Measurements from ENCODE around the gene FOS. TPM values are rescaled to one million over a fixed set of nuclear protein-coding genes. Genes with fewer than 3 reads are reported as not detected.

Gene FOS
- total RNA-seq, 2 experiments from 2014 or later, result 81.8 to 84.6 TPM

DNA sequence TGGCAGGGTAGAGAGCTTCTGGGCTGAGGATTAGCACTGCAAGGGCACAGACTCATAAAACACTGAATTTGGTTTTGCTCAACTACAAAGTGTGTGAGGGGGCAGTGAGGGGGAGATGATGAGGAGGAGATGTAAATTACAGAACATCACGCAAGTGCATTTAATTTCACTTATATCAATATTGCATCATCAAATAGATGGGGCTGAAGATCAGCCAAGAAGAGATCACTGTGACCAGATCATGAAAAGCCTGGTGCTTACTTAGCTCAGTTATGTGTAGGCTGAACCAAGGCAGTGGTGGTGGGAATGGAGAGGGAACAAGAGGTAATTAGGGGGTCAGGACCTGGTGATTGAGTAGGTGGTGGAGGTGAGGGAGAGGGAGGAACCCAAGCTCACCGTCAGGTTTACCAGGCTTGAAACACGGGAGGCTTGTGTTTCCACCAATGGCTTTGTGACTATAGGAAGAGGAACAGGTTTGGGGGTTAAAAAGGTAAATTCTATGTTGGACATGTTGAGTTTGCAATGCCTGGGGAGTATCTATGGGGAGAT is 11.3 kb downstream of the FOS start:
- peaks cover 10% of the 10 kb centered on the region for H3K4me1 Mint-ChIP-seq (ENCODE audit: low read depth)
- H3K27me3 Mint-ChIP-seq, result peaks cover 13% of the 10 kb centered on the region
- no peak for ATAC-seq
- no peaks in the 10 kb centered on the region for H3K36me3 Mint-ChIP-seq (ENCODE audit: low read depth)
- CTCF ChIA-PET, result interaction anchor here (0.9 to 2.7 kb wide), 8 partner anchors 9 to 172 kb away, joined by 3 to 13 read pairs (median 3); no protein-coding TSS in a partner anchor
- DNase-seq, result no peak
- TF ChIP-seq, protein P1, sequence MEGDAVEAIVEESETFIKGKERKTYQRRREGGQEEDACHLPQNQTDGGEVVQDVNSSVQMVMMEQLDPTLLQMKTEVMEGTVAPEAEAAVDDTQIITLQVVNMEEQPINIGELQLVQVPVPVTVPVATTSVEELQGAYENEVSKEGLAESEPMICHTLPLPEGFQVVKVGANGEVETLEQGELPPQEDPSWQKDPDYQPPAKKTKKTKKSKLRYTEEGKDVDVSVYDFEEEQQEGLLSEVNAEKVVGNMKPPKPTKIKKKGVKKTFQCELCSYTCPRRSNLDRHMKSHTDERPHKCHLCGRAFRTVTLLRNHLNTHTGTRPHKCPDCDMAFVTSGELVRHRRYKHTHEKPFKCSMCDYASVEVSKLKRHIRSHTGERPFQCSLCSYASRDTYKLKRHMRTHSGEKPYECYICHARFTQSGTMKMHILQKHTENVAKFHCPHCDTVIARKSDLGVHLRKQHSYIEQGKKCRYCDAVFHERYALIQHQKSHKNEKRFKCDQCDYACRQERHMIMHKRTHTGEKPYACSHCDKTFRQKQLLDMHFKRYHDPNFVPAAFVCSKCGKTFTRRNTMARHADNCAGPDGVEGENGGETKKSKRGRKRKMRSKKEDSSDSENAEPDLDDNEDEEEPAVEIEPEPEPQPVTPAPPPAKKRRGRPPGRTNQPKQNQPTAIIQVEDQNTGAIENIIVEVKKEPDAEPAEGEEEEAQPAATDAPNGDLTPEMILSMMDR (IDR thresholded peaks at IDR 0.05), result no peak
- POLR2A ChIA-PET, result interaction anchor here (1.5 to 2.9 kb wide), 3 partner anchors 9 to 41 kb away, joined by 4 to 11 read pairs (median 6); partner anchors contain the start of gene FOS
- no peak overlapping the region for H3K27ac Mint-ChIP-seq
- no peak overlapping the region for H3K4me3 Mint-ChIP-seq
- intact Hi-C loops (cut with micrococcal nuclease), result no loop called here
- no peaks in the 10 kb centered on the region for H3K9me3 Mint-ChIP-seq

DNA sequence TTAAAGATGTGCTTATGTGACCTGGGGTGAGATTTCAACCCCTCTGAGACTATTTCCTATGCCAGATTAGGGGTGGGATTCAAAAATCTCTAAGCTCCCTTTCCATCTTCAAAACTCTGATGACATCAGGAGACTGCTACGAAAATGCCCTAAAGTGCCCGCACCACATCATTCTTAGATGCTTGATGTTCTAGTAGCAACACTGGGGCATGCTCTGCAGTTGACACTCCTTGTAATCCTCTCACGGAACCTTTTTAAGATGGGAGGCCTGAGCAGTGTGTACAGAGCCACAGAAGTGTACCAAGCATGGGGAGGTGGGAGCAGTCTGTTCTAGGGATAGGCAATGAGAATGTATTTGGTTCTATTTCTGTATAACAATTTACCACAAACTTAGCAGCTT is 12.2 kb downstream of the FOS start:
- no peaks in the 10 kb centered on the region for H3K36me3 Mint-ChIP-seq (ENCODE audit: low read depth)
- intact Hi-C loops (cut with micrococcal nuclease), result no loop called here
- DNase-seq, result no peak
- TF ChIP-seq, protein P1 (IDR thresholded peaks at IDR 0.05), result no peak
- CTCF ChIA-PET, result interaction anchor here (0.9 to 2.7 kb wide), 7 partner anchors 9 to 173 kb away, joined by 3 to 13 read pairs (median 3); no protein-coding TSS in a partner anchor
- H3K4me3 Mint-ChIP-seq, result no peak overlapping the region
- no peak overlapping the region for H3K27ac Mint-ChIP-seq
- ATAC-seq, result no peak
- POLR2A ChIA-PET, result interaction anchor here (0.7 to 2.9 kb wide), 4 partner anchors 10 to 160 kb away, joined by 3 to 11 read pairs (median 4); no protein-coding TSS in a partner anchor
- H3K4me1 Mint-ChIP-seq (ENCODE audit: low read depth), result peaks cover 18% of the 10 kb centered on the region
- H3K27me3 Mint-ChIP-seq, result peaks cover 13% of the 10 kb centered on the region
- H3K9me3 Mint-ChIP-seq, result no peaks in the 10 kb centered on the region

DNA sequence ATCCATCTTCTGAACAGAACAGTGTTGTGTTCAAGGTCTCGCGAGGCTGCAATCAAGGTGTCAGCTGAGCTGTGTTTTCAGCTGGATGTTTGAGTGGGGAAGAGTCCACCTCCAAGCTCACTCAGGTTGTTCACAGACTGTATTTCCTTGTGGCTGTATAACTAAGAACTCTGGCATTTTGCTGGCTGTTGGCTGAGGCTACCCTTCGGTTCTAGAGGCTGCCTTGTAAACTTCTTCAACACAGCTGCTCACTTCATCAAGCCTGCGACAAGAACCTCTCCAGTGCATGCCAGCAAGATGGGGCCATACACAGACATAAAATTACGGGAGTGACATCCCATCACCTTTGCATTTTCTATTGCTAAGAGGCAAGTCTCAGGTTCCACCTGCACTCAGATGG is 12.7 kb downstream of the FOS start:
- DNase-seq, result no peak
- Mint-ChIP-seq H3K4me3 (no peak overlapping the region), H3K9me3 (no peaks in the 10 kb centered on the region), H3K36me3 (ENCODE audit: low read depth) (no peaks in the 10 kb centered on the region), H3K4me1 (ENCODE audit: low read depth) (peaks cover 23% of the 10 kb centered on the region), H3K27me3 (peaks cover 14% of the 10 kb centered on the region), H3K27ac (no peak overlapping the region)
- ChIA-PET CTCF (interaction anchor here (1.2 to 2.7 kb wide), 4 partner anchors 10 to 174 kb away, joined by 3 to 13 read pairs (median 4); no protein-coding TSS in a partner anchor), POLR2A (interaction anchor here (0.9 to 2.9 kb wide), 3 partner anchors 10 to 58 kb away, joined by 3 to 11 read pairs (median 4); no protein-coding TSS in a partner anchor)
- ATAC-seq, result no peak
- intact Hi-C loops (cut with micrococcal nuclease), result no loop called here
- TF ChIP-seq, protein P1 (IDR thresholded peaks at IDR 0.05), result no peak

DNA sequence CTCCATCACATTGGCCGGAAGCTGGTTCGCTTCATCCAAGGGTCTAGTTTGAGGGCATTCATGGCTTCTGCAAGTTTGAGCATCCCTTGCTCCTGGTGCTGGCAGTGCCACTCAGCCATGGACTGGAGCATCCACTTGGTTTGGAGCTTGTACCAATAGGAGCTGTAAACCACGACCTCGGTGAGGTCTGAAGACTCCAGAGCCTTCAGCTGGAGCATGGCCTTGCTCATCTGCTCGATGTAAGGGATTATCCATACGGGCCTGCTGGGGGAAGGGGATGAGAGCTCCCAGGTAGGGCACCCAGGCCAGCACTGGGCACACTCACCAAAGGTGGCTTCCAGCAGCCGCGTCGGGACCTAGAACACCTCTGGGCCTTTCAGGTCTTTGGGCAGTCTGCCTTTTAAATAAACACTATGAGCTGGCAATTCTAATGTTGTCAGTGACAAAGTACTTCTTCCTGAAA is 13.5 kb downstream of the FOS start:
- DNase-seq (no peak), ATAC-seq (no peak)
- H3K27me3 Mint-ChIP-seq, result peaks cover 9% of the 10 kb centered on the region
- peaks cover 25% of the 10 kb centered on the region for H3K4me1 Mint-ChIP-seq (ENCODE audit: low read depth)
- TF ChIP-seq, protein P1 (IDR thresholded peaks at IDR 0.05), result no peak
- no peak overlapping the region for H3K27ac Mint-ChIP-seq
- H3K36me3 Mint-ChIP-seq (ENCODE audit: low read depth), result no peaks in the 10 kb centered on the region
- ChIA-PET POLR2A (interaction anchor here (1.0 to 2.9 kb wide), 3 partner anchors 9 to 33 kb away, joined by 3 to 11 read pairs (median 4); no protein-coding TSS in a partner anchor), CTCF (interaction anchor here (1.1 to 5.8 kb wide), 3 partner anchors 9 to 161 kb away, joined by 3 to 55 read pairs (median 6); no protein-coding TSS in a partner anchor)
- no peak overlapping the region for H3K4me3 Mint-ChIP-seq
- H3K9me3 Mint-ChIP-seq, result no peaks in the 10 kb centered on the region
- intact Hi-C loops (cut with micrococcal nuclease), result no loop called here

DNA sequence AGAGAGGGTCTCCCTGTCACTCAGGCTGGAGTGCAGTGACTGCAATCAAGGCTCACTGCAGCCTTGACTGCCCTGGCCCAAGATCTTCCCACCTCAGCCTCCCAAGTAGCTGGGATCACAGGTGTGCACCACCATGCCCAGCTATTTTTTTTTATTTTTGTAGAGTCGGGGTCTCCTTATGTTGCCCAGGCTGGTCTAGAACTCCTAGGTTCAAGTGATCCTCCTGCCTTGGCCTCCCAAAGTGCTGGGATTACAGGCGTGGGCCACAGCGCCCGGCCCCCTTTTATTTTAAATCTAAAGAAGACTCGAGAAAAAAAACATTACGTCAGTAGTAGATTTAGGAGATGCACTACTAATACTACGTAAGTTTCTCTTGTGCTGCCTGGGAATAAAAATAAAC is 14.3 kb downstream of the FOS start:
- intact Hi-C loops (cut with micrococcal nuclease), result no loop called here
- Mint-ChIP-seq H3K36me3 (ENCODE audit: low read depth) (no peaks in the 10 kb centered on the region), H3K4me3 (peak overlapping the region; percentile 74), H3K9me3 (no peaks in the 10 kb centered on the region), H3K27ac (no peak overlapping the region), H3K27me3 (peaks cover 6% of the 10 kb centered on the region), H3K4me1 (ENCODE audit: low read depth) (peaks cover 22% of the 10 kb centered on the region)
- DNase-seq (no peak), ATAC-seq (no peak)
- POLR2A ChIA-PET, result interaction anchor here (1.0 kb wide), 2 partner anchors 9 to 34 kb away, joined by 3 to 4 read pairs; no protein-coding TSS in a partner anchor
- TF ChIP-seq, protein P1 (IDR thresholded peaks at IDR 0.05), result no peak
- CTCF ChIA-PET, result interaction anchor here (1.1 to 5.8 kb wide), 2 partner anchors 9 to 152 kb away, joined by 3 to 55 read pairs; no protein-coding TSS in a partner anchor

Measured in activated CD8-positive, alpha-beta T cell treated with anti-CD3 and anti-CD28 coated beads for 36 hours (primary cell).